ENCODE data around the gene SLC49A3. TPM values are rescaled to one million over a fixed set of nuclear protein-coding genes. Genes with fewer than 3 reads are reported as not detected.

Gene SLC49A3
- 0.14 to 0.44 TPM (median 0.22 TPM) in 4 of 5 replicates, not detected in the other for total RNA-seq (2022; extraction: Qiagen RNA extraction; ENCODE audit: low read depth)

DNA sequence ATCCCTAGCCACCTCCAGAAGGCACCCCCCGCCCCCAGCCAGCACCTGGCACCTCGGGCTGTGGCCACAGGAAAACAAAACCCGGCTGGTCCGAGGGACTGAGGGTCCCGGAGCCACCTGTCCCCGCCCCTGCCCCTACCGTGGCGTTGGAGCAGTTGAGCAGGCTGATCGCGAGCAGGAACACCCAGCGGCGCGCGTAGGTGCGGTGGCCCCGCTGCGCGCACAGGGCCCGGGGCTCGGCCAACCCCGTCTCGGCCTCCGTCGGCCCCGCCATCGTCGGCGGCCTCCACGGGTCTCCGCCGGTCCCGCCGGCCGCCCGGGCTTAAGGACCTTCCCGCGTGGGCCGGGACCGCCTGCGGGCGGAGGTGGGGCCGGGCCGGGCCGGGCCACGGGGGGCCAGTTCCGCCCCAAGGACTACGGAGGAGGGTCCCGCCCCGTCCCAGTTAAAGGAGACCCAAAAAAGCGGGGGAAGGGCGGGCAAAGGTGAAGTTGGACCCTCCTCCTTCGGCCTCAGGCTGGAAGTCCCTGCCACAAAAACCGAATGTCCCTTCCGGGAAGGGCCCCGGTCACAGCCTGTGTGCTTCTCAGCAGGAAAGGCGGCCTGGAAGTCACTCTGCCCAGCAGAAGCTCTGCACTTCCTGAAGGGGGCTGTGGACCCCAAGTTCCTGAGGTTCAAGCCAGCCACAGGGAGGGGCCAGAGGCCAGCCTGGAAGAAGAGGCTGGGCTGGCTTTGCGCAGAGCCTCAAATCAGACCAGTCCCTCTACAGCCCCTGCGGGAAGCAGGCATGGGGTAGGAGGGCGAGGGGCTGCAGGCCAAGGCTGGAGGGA lies at the start of gene SLC49A3:
TSS of gene SLC49A3 (minus strand) at position 298 of the 828 bp plus-strand sequence. CDS start at position 274, 24 bp downstream.

DNA sequence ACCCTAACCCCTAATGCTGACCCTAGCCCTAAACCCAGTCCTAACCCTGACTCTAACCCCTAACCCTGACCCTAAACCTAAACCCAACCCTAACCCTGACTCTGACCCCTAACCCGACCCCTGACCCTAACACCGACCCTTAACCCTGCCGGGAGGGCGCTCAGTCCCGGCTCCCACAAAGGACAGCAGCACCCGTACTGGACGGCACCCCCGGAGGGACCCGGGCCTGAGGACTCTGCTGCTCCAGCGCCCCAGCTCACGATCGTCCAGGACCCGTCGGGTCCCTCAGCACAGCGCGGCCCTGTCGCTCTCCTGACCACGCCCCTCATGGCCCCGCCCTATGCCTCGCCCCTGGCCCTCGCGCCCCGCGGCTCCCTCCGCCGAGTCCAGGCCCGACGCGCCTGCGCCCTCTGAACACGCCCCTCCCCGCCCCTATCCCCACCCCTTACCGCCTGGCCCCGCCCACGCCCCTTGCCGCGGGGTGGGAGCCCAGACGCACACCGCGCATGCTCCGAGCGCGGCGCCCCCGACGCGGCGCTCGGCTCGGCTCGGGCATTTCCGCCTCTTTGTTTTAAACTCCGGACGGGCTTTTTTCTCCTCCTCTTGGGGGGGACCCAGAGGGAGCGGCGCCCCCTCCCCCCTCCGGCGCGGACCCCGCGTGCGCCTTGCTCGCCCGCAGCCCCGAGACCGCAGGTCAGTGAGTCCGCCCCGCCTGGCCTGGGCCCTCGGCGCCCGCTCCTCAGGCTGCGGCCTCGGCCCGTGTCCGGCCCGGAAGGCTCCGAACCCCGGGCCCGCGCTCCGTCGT lies 16.5 kb upstream of the SLC49A3 start, which contains the start of gene PCGF3:
TSS of gene PCGF3 (plus strand) at position 555 of the 805 bp plus-strand sequence. CDS start 27,849 bp downstream, outside the sequence.

DNA sequence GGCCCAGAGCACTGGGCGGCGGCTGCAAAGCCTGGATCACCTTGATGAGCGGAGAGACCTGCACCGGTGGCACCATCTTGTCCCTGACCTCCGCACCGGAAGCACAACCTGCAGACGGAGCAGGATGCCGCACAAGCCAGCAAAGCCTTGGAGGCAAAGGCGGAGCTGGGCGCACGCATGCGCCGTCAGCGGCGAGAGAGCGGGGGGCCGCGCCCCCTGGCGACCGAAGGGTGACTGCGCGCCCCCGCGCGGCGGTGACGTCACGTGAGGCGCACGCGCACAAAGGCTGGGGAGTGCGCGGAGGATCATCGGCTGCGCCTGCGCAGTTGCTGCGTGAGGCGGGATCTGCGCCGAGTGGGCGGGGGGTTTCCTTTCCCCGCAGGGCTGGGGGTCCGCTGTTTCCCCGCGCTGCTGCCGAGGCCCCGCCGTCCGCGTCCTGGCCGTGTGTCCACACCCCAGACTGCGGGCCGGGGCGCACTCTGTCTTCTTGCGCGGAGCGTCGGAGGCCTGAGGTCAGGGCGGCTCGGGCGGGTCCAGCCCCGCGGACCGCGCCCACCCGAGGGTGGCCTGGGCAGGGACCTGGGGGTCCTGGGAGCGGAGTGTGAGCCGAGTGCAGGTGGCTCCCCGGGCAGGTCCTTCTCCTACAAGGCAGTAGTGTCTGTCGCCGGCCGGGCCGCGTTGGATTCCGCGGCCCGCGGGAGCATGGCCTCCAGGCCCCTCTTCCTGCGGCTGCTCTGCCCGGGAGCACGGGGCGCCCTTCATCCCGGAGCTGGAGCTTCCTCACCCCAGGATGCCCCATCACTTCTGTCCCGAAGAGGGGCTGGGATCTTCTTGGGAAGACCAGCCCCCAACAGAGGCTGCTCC lies 14.5 kb downstream of the SLC49A3 start, which contains the start of the genes ATP5ME and MYL5:
TSS of gene ATP5ME (minus strand) at position 105 of the 864 bp plus-strand sequence. CDS start at position 76, 29 bp downstream.
TSS of gene MYL5 (plus strand) at position 371 of the 864 bp plus-strand sequence. CDS start 3,485 bp downstream, outside the sequence.

Other genes starting within 250 kb of the SLC49A3 start
- 9.1 to 24.8 TPM (median 12.7 TPM) in 5 replicates for gene ZNF721, start 190.0 kb downstream of the SLC49A3 start, total RNA-seq (2022; extraction: Qiagen RNA extraction; ENCODE audit: low read depth)
- 20.7 to 29.1 TPM (median 26.0 TPM) in 5 replicates for gene PIGG, start 189.9 kb downstream of the SLC49A3 start, total RNA-seq (2022; extraction: Qiagen RNA extraction; ENCODE audit: low read depth)
- not detected in 5 replicates for gene TMEM271, start 112.9 kb downstream of the SLC49A3 start, total RNA-seq (2022; extraction: Qiagen RNA extraction; ENCODE audit: low read depth)
- gene PDE6B, start 63.6 kb downstream of the SLC49A3 start, total RNA-seq (2022; extraction: Qiagen RNA extraction; ENCODE audit: low read depth) = not detected in 5 replicates
- 350 to 488 TPM (median 399 TPM) in 5 replicates for gene ATP5ME, start 14.9 kb downstream of the SLC49A3 start, total RNA-seq (2022; extraction: Qiagen RNA extraction; ENCODE audit: low read depth)
- gene MYL5, start 14.6 kb downstream of the SLC49A3 start, total RNA-seq (2022; extraction: Qiagen RNA extraction; ENCODE audit: low read depth) = 8.9 to 12.9 TPM (median 10.2 TPM) in 5 replicates
- 14.2 to 21.6 TPM (median 20.3 TPM) in 5 replicates for gene PCGF3, start 16.7 kb upstream of the SLC49A3 start, total RNA-seq (2022; extraction: Qiagen RNA extraction; ENCODE audit: low read depth)
- gene CPLX1, start 137.0 kb upstream of the SLC49A3 start, total RNA-seq (2022; extraction: Qiagen RNA extraction; ENCODE audit: low read depth) = 0.46 to 1.5 TPM (median 0.88 TPM) in 5 replicates
- gene GAK, start 243.2 kb upstream of the SLC49A3 start, total RNA-seq (2022; extraction: Qiagen RNA extraction; ENCODE audit: low read depth) = 24.4 to 59.3 TPM (median 48.8 TPM) in 5 replicates
- 6.1 to 12.3 TPM (median 8.0 TPM) in 5 replicates for gene TMEM175, start 243.3 kb upstream of the SLC49A3 start, total RNA-seq (2022; extraction: Qiagen RNA extraction; ENCODE audit: low read depth)

Measured in A549 treated with ZK216348 at 1 μM for 4 hours (cell line).